ENCODE measurements around the gene AMN.

DNA sequence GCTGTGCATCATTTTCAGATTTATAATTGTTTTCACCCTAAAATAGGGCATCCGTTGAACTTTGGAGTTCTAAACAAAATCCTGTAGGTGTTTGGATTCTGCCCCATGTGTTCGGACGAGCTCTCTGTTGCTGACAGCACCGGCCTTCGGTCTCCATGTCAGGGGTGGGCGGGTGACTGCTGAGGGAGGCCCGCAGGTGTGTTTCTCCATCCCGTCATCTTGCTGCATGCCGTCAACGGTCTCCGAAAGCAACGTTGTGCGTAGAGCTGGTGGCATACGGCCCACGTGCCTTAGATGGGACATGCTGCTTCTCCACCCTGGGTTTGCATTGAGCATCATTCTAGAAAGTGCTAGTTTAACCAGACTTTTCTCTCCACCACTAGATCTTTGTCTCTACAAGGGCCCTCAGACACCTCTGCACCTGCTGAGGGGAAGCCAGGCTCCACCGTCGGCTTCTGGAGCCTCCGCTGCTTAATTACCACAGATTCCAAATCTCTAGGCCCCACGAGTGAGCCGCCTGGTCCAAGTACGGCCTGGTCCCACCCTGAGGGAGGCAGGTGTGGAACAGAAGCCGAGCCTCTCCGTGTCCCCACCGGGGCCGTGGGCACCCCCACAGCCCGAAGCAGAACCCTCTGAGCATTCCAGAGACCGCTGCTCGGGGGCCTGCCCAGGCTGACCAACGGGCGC, 15.7 kb upstream of the AMN start:
- TF ChIP-seq, protein P1, sequence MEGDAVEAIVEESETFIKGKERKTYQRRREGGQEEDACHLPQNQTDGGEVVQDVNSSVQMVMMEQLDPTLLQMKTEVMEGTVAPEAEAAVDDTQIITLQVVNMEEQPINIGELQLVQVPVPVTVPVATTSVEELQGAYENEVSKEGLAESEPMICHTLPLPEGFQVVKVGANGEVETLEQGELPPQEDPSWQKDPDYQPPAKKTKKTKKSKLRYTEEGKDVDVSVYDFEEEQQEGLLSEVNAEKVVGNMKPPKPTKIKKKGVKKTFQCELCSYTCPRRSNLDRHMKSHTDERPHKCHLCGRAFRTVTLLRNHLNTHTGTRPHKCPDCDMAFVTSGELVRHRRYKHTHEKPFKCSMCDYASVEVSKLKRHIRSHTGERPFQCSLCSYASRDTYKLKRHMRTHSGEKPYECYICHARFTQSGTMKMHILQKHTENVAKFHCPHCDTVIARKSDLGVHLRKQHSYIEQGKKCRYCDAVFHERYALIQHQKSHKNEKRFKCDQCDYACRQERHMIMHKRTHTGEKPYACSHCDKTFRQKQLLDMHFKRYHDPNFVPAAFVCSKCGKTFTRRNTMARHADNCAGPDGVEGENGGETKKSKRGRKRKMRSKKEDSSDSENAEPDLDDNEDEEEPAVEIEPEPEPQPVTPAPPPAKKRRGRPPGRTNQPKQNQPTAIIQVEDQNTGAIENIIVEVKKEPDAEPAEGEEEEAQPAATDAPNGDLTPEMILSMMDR (IDR thresholded peaks at IDR 0.05), result no peak
- no peak for TF ChIP-seq EP300 (IDR thresholded peaks at IDR 0.05)

All from ovary (tissue), 3 donors.